ENCODE data around the gene CTPS1. TPM values are rescaled to one million over a fixed set of nuclear protein-coding genes. Genes with fewer than 3 reads are reported as not detected.

The CTPS1 gene
- total RNA-seq, 1 donor from 2014 or later = 43.0 TPM

GRCh38 chr1:41017141-41018017, 37.9 kb downstream of the CTPS1 start:
- intact Hi-C loops (cut with micrococcal nuclease) = no loop called here
- ATAC-seq (ENCODE audit: low read depth) (no peak), DNase-seq (no peak)
- CTCF ChIA-PET = no interaction called here
- Mint-ChIP-seq H3K27me3 (no peaks in the 10 kb centered on the region), H3K9me3 (no peaks in the 10 kb centered on the region), H3K27ac (no peak overlapping the region), H3K36me3 (ENCODE audit: low read depth) (peaks cover 25% of the 10 kb centered on the region), H3K4me3 (no peak overlapping the region), H3K4me1 (peaks cover 40% of the 10 kb centered on the region)
- POLR2A ChIA-PET = no interaction called here
- TF ChIP-seq, protein P1, sequence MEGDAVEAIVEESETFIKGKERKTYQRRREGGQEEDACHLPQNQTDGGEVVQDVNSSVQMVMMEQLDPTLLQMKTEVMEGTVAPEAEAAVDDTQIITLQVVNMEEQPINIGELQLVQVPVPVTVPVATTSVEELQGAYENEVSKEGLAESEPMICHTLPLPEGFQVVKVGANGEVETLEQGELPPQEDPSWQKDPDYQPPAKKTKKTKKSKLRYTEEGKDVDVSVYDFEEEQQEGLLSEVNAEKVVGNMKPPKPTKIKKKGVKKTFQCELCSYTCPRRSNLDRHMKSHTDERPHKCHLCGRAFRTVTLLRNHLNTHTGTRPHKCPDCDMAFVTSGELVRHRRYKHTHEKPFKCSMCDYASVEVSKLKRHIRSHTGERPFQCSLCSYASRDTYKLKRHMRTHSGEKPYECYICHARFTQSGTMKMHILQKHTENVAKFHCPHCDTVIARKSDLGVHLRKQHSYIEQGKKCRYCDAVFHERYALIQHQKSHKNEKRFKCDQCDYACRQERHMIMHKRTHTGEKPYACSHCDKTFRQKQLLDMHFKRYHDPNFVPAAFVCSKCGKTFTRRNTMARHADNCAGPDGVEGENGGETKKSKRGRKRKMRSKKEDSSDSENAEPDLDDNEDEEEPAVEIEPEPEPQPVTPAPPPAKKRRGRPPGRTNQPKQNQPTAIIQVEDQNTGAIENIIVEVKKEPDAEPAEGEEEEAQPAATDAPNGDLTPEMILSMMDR (IDR thresholded peaks at IDR 0.05) = no peak

GRCh38 chr1:41018018-41018410, 38.5 kb downstream of the CTPS1 start:
- POLR2A ChIA-PET = no interaction called here
- Mint-ChIP-seq H3K27me3 (no peaks in the 10 kb centered on the region), H3K4me1 (peaks cover 40% of the 10 kb centered on the region), H3K27ac (no peak overlapping the region), H3K4me3 (no peak overlapping the region), H3K36me3 (ENCODE audit: low read depth) (peaks cover 21% of the 10 kb centered on the region), H3K9me3 (no peaks in the 10 kb centered on the region)
- CTCF ChIA-PET = no interaction called here
- intact Hi-C loops (cut with micrococcal nuclease) = no loop called here
- ATAC-seq (ENCODE audit: low read depth) (no peak), DNase-seq (no peak)
- TF ChIP-seq, protein P1 (IDR thresholded peaks at IDR 0.05) = no peak

- no peak overlapping the region for H3K4me3 Mint-ChIP-seq
- CTCF ChIA-PET = no interaction called here
- H3K27me3 Mint-ChIP-seq = no peaks in the 10 kb centered on the region
- peak overlapping the region; percentile 35 for H3K27ac Mint-ChIP-seq
- intact Hi-C loops (cut with micrococcal nuclease) = no loop called here
- H3K9me3 Mint-ChIP-seq = no peaks in the 10 kb centered on the region
- peaks cover 35% of the 10 kb centered on the region for H3K4me1 Mint-ChIP-seq
- TF ChIP-seq, protein P1 (IDR thresholded peaks at IDR 0.05) = no peak
- no peak for DNase-seq
- peaks cover 18% of the 10 kb centered on the region for H3K36me3 Mint-ChIP-seq (ENCODE audit: low read depth)
- POLR2A ChIA-PET = no interaction called here
- no peak for ATAC-seq (ENCODE audit: low read depth)
Observed at GRCh38 chr1:41019353-41019745, 39.9 kb downstream of the CTPS1 start.

DNA sequence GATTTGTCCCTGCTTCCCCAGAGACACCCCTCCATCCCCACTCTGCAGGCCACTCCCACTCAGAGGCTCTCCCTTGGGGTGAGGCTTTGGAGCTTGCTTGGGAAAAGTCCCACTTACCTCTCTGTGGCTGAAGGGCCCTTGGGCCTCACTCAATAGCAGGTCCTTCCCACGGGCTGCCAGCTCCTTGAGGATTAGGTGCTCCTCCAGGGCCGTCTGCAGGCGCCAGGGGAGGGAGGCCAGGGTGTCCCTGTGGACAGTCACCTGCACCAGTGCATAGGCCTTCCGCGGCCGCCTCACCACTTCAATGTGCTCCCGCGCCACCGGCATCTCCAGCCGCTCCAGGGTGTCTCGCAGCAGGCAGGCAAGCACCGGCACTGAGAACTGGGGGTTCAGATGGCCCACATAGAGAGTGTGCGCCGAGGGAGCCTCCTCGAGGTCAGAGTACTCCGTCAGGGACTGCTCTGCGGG, 40.6 kb downstream of the CTPS1 start:
- TF ChIP-seq, protein P1 (IDR thresholded peaks at IDR 0.05) = no peak
- H3K36me3 Mint-ChIP-seq (ENCODE audit: low read depth) = peaks cover 23% of the 10 kb centered on the region
- no peak overlapping the region for H3K4me3 Mint-ChIP-seq
- CTCF ChIA-PET = no interaction called here
- no peaks in the 10 kb centered on the region for H3K9me3 Mint-ChIP-seq
- H3K27me3 Mint-ChIP-seq = no peaks in the 10 kb centered on the region
- no peak overlapping the region for H3K27ac Mint-ChIP-seq
- peaks cover 31% of the 10 kb centered on the region for H3K4me1 Mint-ChIP-seq
- intact Hi-C loops (cut with micrococcal nuclease) = no loop called here
- POLR2A ChIA-PET = no interaction called here
- DNase-seq (no peak), ATAC-seq (ENCODE audit: low read depth) (no peak)

GRCh38 chr1:41020654-41021053, 41.2 kb downstream of the CTPS1 start:
- H3K4me1 Mint-ChIP-seq = peaks cover 31% of the 10 kb centered on the region

More at GRCh38 chr1:41020654-41021053, 41.2 kb downstream of the CTPS1 start:
- TF ChIP-seq, protein P1 (IDR thresholded peaks at IDR 0.05) = no peak
- ChIA-PET CTCF (no interaction called here), POLR2A (no interaction called here)
- no peak for DNase-seq
- intact Hi-C loops (cut with micrococcal nuclease) = no loop called here
- no peak for ATAC-seq (ENCODE audit: low read depth)
- Mint-ChIP-seq H3K27ac (no peak overlapping the region), H3K36me3 (ENCODE audit: low read depth) (peaks cover 23% of the 10 kb centered on the region), H3K27me3 (no peaks in the 10 kb centered on the region), H3K4me3 (no peak overlapping the region), H3K9me3 (no peaks in the 10 kb centered on the region)

All from activated B cell treated with CpG ODN at 0.5 μM for 24 hours (primary cell).